GM21576 (cell line): ENCODE results near the gene EPHA1.
A peak's percentile ranks its signal among the peaks of the same experiment; 100 is the strongest.

Experiments used
- ATAC-seq: cut with Tn5 transposase; IDR thresholded peaks from one replicate; pipeline ENCODE4 v1.9.1; 2021; ENCODE audit warnings: mild to moderate bottlenecking, moderate library complexity; ENCODE audit not compliant: unreplicated experiment

EPHA1 gene

DNA sequence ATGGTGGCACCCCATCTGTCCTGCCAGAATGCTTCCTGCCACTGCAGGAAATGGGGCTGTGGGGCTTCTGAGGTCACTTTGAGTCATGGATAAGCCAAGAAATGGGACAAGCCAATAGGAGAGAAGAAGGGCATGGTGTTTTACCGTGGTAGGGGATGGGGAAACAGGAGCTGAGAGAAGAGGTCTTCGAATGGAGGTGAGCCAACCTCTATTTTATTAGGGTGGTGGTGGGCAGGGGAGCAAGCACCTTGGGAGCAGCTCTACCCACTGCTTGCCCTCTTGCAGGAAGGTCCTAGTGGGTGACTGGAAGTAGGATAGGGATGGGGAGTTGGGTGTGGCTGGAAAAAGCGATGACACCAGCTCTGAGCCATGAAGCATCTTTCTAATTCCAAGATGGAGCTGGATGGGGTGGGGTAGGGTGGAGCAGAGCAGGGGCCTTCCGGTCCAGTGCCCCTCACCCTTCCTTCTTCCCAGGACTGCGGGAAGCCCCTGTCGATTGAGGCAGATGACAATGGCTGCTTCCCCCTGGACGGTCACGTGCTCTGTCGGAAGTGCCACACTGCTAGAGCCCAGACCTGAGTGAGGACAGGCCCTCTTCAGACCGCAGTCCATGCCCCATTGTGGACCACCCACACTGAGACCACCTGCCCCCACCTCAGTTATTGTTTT, 18.4 kb downstream of the EPHA1 start:
- no peak for ATAC-seq

GRCh38 chr7:143389316-143390103, 19.1 kb downstream of the EPHA1 start:
- ATAC-seq = no peak

DNA sequence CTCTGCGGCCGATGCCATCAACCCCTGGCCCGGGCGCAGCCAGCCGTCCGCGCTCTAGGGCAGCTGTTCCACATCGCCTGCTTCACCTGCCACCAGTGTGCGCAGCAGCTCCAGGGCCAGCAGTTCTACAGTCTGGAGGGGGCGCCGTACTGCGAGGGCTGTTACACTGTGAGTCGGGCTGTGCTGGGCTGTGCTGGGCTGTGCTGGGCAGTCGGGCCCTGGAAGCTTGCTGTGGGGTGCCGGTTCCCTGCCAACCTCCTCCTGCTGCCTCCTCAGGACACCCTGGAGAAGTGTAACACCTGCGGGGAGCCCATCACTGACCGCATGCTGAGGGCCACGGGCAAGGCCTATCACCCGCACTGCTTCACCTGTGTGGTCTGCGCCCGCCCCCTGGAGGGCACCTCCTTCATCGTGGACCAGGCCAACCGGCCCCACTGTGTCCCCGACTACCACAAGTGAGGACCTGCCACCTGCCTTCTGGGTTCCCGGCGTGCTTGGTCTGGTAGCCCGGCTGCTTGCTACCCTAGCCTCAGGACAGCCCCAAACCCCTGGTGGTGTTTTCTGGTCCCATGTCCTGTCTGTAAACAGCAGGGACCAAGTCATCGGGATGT, 20.1 kb downstream of the EPHA1 start:
- no peak for ATAC-seq

- no peak for ATAC-seq
These were observed 20.6 kb downstream of the EPHA1 start for GRCh38 chr7:143388051-143388450.

GRCh38 chr7:143387156-143387975, 21.3 kb downstream of the EPHA1 start:
- no peak for ATAC-seq

DNA sequence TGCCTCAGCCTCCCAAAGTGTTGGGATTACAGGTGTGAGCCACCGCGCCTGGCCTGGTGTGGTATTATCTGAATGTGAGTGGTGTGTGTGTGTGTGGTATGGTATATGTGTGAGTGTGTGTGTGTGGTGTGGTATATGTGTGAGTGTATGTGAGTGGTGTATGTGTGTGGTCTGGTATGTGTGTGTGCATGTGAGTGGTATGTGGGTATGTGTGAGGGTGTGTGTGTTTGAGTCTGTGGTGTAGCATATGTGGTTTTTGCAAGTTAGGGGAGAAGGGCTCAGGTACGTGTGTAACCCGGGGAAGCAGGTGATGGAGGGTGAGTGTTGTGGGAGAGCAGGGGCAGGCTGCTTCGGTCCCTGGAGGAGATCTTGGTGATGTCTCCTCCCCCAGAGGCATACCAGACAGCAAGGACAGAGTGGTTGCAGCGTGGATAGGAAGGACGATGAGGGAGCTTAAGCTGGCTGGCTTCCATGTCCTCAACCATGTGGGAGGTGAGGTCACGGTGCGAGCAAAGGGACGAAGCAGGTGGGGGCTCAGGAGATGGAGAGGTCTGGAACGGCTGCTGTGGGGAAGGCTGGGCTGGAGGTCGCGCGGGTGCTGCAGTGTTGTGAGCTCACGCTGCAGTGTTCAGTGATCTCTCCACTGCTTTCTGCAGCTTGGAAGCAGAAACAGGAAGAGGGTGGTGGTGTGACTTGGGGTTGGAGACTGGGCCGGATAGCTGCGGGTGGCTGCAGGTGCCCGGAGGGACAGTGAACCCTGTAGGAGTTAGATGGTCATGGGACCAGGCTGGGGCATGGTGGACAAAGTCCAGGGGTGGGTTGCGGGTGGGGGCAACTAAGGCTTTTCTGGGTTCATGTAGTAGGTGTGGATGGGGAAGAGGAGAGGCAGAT, 22.5 kb downstream of the EPHA1 start:
- ATAC-seq = no peak

DNA sequence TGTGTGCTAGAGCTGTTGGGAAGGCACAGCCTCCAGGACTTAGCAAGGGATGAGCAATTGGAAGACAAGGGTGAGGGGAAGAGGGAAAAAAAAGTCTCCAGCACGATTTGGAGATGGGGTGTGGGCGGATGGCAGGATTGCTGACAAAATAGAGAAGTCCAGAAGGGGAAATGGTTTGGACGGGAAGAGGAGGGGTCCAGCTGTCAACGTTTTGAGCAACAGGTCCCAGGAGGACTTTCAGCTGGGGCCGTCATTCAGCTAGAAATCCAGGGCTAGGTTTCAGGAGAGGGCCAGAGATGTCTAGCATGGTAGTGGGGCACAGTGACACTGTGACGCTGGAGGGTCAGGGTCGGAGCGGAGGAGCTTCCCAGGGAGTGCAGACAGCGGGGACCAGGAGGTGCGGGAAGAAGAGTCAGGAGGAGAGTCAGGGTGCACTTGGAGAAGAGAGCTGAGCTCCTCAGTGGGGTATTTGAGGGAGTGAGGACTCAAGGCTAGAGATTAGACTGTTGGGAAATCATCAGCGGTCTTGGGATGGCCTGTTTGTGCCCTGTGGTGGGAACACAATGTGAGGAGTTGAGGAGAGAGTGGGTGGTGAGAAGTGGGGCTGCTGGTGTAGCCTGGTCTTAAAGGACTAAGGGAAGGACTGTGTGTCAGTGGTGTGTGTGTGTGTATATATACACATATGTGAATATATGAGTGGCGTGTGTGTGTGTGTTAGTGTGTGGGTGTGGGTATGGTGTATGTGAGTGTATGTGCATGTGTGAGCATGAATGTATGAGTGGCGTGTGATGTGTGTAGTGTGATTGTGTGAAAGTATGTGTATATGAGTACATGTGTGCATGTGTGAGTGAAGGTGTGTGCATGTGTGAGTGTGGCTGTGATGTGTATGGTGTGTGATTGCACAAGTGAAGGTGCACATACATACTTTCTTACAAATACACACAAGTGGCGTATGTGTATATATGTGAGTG, 23.7 kb downstream of the EPHA1 start:
- no peak for ATAC-seq

DNA sequence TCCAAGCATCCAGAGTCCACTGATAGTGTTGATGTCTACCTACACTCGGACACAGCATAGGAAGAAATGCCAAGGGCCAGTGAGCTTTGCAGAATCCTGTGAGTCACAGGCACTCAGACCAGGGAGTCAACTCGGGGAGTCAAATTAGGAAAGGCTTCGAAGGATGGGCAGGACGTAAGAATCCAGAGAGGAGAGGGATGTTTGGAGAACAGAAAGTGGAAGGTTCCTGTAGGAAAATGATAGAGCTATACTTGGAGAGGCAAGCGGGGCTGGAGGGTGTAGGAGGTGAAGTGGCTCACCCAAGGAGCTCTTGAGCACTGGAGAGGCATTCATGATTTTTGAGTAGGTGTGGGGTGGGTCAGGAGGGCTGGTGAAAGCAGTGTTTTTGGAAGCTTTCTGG, 24.5 kb downstream of the EPHA1 start:
- ATAC-seq = no peak

DNA sequence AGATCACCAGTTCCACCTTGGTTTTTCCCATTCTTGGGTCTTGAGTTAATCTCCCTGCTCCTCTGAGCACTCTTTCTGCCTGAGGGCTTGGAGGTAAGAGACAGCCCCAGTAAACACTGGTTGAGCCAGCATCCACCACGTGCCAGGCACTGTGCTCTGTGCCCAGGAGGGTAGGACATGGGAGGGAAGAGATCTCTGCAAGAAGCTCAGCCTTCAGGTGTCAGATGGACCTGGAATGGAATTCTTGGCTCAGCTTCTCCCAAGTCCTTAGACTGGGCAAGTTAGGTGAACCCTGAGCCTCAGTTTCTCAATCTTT, 25.1 kb downstream of the EPHA1 start:
- no peak for ATAC-seq

DNA sequence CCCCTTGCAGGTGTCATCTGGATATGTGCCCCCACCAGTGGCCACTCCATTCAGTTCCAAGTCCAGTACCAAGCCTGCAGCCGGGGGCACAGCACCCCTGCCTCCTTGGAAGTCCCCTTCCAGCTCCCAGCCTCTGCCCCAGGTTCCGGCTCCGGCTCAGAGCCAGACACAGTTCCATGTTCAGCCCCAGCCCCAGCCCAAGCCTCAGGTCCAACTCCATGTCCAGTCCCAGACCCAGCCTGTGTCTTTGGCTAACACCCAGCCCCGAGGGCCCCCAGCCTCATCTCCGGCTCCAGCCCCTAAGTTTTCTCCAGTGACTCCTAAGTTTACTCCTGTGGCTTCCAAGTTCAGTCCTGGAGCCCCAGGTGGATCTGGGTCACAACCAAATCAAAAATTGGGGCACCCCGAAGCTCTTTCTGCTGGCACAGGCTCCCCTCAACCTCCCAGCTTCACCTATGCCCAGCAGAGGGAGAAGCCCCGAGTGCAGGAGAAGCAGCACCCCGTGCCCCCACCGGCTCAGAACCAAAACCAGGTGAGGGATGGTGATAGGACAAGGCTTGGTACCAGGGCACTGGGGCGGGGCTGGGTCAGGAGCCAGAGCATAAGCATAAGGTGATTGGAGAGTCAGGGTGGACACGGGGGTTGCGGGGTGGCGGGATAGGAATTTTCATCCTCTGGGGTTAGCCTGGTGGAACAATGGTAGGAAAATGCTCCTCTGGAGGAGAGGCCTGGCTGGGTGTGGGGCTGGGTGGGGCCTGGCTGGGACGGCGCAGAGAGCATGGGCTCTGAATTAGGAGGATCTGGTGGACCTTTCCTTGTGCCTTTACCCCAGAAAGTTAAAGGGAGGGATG, 25.6 kb downstream of the EPHA1 start:
- ATAC-seq = no peak

DNA sequence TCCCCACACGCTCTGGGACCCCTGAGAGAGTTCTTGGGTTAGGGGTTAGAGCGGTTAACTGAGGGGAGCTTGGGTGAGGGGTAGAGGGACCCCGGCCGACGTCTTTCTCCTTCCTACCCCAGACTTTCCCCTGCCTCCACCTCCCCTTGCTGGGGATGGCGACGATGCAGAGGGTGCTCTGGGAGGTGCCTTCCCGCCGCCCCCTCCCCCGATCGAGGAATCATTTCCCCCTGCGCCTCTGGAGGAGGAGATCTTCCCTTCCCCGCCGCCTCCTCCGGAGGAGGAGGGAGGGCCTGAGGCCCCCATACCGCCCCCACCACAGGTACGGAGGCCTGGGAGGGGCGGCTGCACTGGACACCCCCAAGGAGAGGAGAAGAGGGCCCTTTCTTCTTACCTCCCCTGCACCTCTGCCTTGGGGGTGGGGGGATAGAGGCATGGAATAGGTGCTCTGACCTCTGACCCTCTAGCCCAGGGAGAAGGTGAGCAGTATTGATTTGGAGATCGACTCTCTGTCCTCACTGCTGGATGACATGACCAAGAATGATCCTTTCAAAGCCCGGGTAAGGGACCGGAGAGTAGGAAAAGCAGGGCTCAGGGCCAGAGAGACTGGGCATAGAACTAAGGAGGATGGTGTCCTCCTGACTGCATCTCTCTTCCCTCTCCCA, 26.4 kb downstream of the EPHA1 start:
- ATAC-seq = no peak

GRCh38 chr7:143381427-143382125, 27.1 kb downstream of the EPHA1 start:
- peak; percentile 9 for ATAC-seq

DNA sequence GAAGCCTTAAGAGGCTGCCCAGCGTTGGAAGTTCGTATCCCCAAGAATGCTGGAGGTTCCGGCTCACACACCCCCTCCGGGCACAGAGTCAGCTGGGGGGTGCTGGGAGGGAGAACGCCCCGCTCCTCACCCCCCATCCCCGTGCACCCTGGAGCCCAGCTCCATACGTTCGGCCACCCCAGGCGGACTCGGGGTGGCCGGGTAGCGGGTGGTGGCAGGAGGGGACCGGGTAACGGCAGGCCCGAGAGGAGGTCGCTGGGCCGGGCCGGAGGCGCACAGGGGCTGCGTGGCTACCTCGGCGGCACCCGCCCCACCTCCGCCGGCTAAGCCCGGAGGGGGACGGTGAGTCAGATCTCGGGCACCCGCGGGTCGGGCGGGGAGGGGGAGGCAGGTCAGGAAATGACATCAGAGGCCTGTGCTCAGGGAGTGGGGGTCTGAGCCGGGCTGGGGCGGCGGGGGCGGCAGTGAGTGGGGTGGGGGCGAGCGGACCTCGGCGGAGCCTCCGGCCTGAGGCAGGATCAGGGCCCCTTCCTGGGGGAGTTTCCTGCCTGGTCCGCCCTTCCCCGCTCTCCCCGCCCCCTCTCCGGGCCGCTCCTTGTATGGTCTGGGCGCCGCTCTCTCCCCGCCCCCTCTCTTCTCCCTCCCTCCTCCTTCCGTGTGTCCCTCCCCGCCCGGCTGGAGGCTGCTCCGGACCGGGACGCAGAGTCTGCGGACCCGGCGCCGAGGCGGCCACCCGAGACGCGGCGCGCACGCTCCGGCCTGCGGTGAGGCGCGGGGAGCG, 27.8 kb downstream of the EPHA1 start, which contains the start of gene ZYX:
ZYX (plus strand) TSS at position 700 of the 781 bp plus-strand sequence. CDS start 227 bp downstream, outside the sequence.
- ATAC-seq = peak; percentile 70

DNA sequence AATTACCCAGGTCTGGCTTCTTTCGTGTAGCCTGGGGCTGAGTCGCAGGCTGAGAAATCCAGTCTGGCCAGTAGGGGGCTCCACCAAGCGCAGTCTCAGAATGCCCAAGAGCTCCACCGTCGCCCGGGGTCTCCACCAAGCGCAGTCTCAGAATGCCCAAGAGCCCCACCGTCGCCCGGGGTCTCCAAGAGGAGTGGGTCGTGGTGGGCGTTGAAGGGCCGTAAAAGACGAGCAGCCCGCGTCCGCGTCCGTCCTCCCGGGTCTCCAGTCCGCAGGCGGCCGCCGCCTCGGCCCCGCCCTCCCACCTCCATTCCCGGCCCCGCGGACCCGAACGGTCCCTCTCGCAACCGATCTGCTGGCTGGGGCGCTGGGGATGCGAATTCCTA, 28.4 kb downstream of the EPHA1 start:
- peak; percentile 63 for ATAC-seq

- ATAC-seq = peak; percentile 4
These were observed 28.9 kb downstream of the EPHA1 start for GRCh38 chr7:143379611-143380259.

DNA sequence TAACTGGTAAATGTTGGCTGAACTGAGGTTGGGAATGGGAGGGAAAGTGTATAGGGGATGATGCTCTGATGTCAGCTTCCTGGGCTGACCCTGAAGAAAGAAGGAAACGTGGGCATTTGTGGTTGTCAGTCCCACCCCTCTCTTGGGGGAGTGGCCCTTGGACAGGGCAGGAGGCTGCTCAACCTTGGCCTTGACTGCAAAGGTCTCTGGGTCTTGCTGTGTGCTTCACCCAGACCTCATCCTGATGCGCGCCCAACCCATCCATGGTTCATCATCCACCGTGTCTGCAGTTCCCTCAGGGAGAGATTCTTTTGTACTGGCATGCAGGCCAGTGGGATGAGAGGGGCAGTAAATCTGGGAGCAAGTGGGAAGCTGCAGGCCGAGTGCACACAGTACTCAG, 32.3 kb downstream of the EPHA1 start:
- ATAC-seq = no peak
